H1 (cell line): ENCODE measurements around the gene KATNAL1.

Experiments
- CREB1 ChIP-seq: IDR thresholded peaks from 2 replicates; pipeline ENCODE4 v1.6.1; 2012; ENCODE audit warnings: inconsistent platforms
- CTCF ChIP-seq, 3 experiments: IDR thresholded peaks; 1 replicate in 2 of 3; 2 replicates in 1 of 3; pipeline versions ENCODE4 v1.5.1 to v1.6.1; 2011; ENCODE audit warnings: low read length in 3 of 3, mild to moderate bottlenecking in 3 of 3, inconsistent platforms in 2 of 3, low read depth in 1 of 3, moderate library complexity in 1 of 3; ENCODE audit not compliant: insufficient read depth in 1 of 3; ENCODE audit errors: control extremely low read depth in 1 of 3
- EZH2 ChIP-seq: fragments of 200-600 bp; sonication (generic); IDR thresholded peaks from 2 replicates; pipeline ENCODE4 v1.7.1; 2012; ENCODE audit warnings: low read depth, mild to moderate bottlenecking, moderate library complexity, low read length, inconsistent platforms; ENCODE audit not compliant: severe bottlenecking
- MAX ChIP-seq: IDR thresholded peaks from 2 replicates; pipeline ENCODE4 v1.6.1; 2012; ENCODE audit warnings: inconsistent platforms
- POLR2A ChIP-seq, 2 experiments: IDR thresholded peaks; 1 replicate in 1 of 2; 2 replicates in 1 of 2; pipeline ENCODE4 v1.6.1; 2011; ENCODE audit warnings: low read depth in 2 of 2, low read length in 2 of 2, mild to moderate bottlenecking in 2 of 2; ENCODE audit errors: control extremely low read depth in 1 of 2
- POLR2AphosphoS5 ChIP-seq: IDR thresholded peaks from 2 replicates; pipeline ENCODE4 v1.6.1; 2011; ENCODE audit warnings: low read depth, low read length
- SIN3A ChIP-seq, 2 experiments: IDR thresholded peaks in 1 of 2; conservative IDR thresholded peaks in 1 of 2; 2 replicates each; pipeline ENCODE4 v1.6.1; 2011 to 2012; ENCODE audit warnings: low read length in 2 of 2, improper control_type of control experiment in 1 of 2, low read depth in 1 of 2, mild to moderate bottlenecking in 1 of 2
- SP2 ChIP-seq: IDR thresholded peaks from 2 replicates; pipeline ENCODE4 v1.6.1; 2012; ENCODE audit warnings: mild to moderate bottlenecking, low read length, inconsistent platforms
- SUZ12 ChIP-seq: fragments of 200-600 bp; sonication (generic); IDR thresholded peaks from 2 replicates; pipeline ENCODE4 v1.6.1; 2012; ENCODE audit warnings: mild to moderate bottlenecking, inconsistent platforms, low read length, moderate library complexity, mixed read lengths
- YY1 ChIP-seq: IDR thresholded peaks from 2 replicates; pipeline ENCODE4 v1.6.1; 2011; ENCODE audit warnings: low read depth, mild to moderate bottlenecking, low read length

- TF ChIP-seq CTCF (IDR thresholded peaks at IDR 0.05; ENCODE audit: control extremely low read depth in 1 of 3, insufficient read depth in 1 of 3, low read depth in 1 of 3, low read length in 3 of 3) = no peak
- no peak for TF ChIP-seq SUZ12
- TF ChIP-seq SIN3A (conservative IDR thresholded peaks at IDR 0.05 in 1 of 2, IDR thresholded peaks at IDR 0.05 in 1 of 2; ENCODE audit: low read depth in 1 of 2, low read length in 2 of 2) = no peak
- TF ChIP-seq POLR2AphosphoS5 = no peak
- no peak for TF ChIP-seq YY1
- TF ChIP-seq MAX = no peak
- no peak for TF ChIP-seq SP2
- no peak for TF ChIP-seq EZH2
- no peak for TF ChIP-seq POLR2A (IDR thresholded peaks at IDR 0.05; ENCODE audit: control extremely low read depth in 1 of 2, low read depth in 2 of 2, low read length in 2 of 2)
- no peak for TF ChIP-seq CREB1
Observed at GRCh38 chr13:30164146-30164545, 143.2 kb downstream of the KATNAL1 start.
